Eye (tissue), 1 donor: ENCODE measurements around the gene FDXACB1.
"Not testable (repeated sequence)": the region's sequence is repeated elsewhere in the genome, so short reads cannot be mapped to it uniquely, and the experiment has no call there.

Experiments used
- DNase-seq: peaks from one replicate; pipeline ENCODE4 v3.0.0-alpha.2; 2015

FDXACB1 gene

GRCh38 chr11:111908639-111909305 lies 29.8 kb upstream of the FDXACB1 start:
- DNase-seq, result no peak

- no peak for DNase-seq
Observed at GRCh38 chr11:111906680-111907079, 27.7 kb upstream of the FDXACB1 start.

- DNase-seq, result no peak
Observed at GRCh38 chr11:111905411-111905810, 26.4 kb upstream of the FDXACB1 start.

- no peak for DNase-seq
Observed at GRCh38 chr11:111886844-111887243, 7.9 kb upstream of the FDXACB1 start.

GRCh38 chr11:111886032-111886431 lies 7.1 kb upstream of the FDXACB1 start:
- DNase-seq, result no peak

- not testable (repeated sequence) for DNase-seq
Observed at GRCh38 chr11:111885053-111885452, 6.1 kb upstream of the FDXACB1 start.

GRCh38 chr11:111882202-111882601 lies 3.2 kb upstream of the FDXACB1 start:
- no peak for DNase-seq

- DNase-seq, result no peak
Observed at GRCh38 chr11:111879637-111879960, 634 bp upstream of the FDXACB1 start.

- no peak for DNase-seq
Observed at GRCh38 chr11:111878385-111878848, 548 bp downstream of the FDXACB1 start.

- no peak for DNase-seq
Observed at GRCh38 chr11:111871693-111872161, 7.2 kb downstream of the FDXACB1 start.

- DNase-seq, result peak; percentile 94
Observed at GRCh38 chr11:111870886-111871692, 7.9 kb downstream of the FDXACB1 start, which contains the start of gene ALG9. TSS of gene ALG9 (minus strand) at chr11:111871581. CDS start at chr11:111871482, 99 bp downstream.

GRCh38 chr11:111870522-111870885 lies 8.5 kb downstream of the FDXACB1 start:
- DNase-seq, result no peak

GRCh38 chr11:111870113-111870512 lies 8.9 kb downstream of the FDXACB1 start:
- DNase-seq, result no peak

GRCh38 chr11:111860257-111860656 lies 18.7 kb downstream of the FDXACB1 start:
- DNase-seq, result no peak

- no peak for DNase-seq
Observed at GRCh38 chr11:111855506-111855905, 23.5 kb downstream of the FDXACB1 start.

GRCh38 chr11:111852103-111852502 lies 26.9 kb downstream of the FDXACB1 start:
- no peak for DNase-seq

- no peak for DNase-seq
Observed at GRCh38 chr11:111851636-111852035, 27.3 kb downstream of the FDXACB1 start.

- no peak for DNase-seq
Observed at GRCh38 chr11:111851067-111851466, 27.9 kb downstream of the FDXACB1 start.

- DNase-seq, result no peak
Observed at GRCh38 chr11:111849631-111850030, 29.3 kb downstream of the FDXACB1 start.

- no peak for DNase-seq
Observed at GRCh38 chr11:111846636-111847035, 32.3 kb downstream of the FDXACB1 start.

GRCh38 chr11:111846063-111846462 lies 32.9 kb downstream of the FDXACB1 start:
- no peak for DNase-seq

- no peak for DNase-seq
Observed at GRCh38 chr11:111845276-111846028, 33.5 kb downstream of the FDXACB1 start.

GRCh38 chr11:111843661-111844060 lies 35.3 kb downstream of the FDXACB1 start:
- no peak for DNase-seq
